H1 (cell line): Measurements from ENCODE around the gene ZNF777. TPM values are rescaled to one million over a fixed set of nuclear protein-coding genes. Genes with fewer than 3 reads are reported as not detected.

ENCODE experiments used
- ASH2L ChIP-seq: fragments of 200-600, 300-600 bp; sonication (generic); IDR thresholded peaks from one replicate; pipeline ENCODE4 v1.7.1; 2017; ENCODE audit warnings: low read length
- CEBPB ChIP-seq: IDR thresholded peaks from 2 replicates; pipeline ENCODE4 v1.6.1; 2012; ENCODE audit warnings: low read depth, low read length
- POLR2A ChIP-seq, 2 experiments: IDR thresholded peaks; 1 replicate in 1 of 2; 2 replicates in 1 of 2; pipeline ENCODE4 v1.6.1; 2011; ENCODE audit warnings: low read depth in 2 of 2, low read length in 2 of 2, mild to moderate bottlenecking in 2 of 2; ENCODE audit errors: control extremely low read depth in 1 of 2
- POU5F1 ChIP-seq: IDR thresholded peaks from 2 replicates; pipeline ENCODE4 v1.6.1; 2011; ENCODE audit warnings: low read depth, mild to moderate bottlenecking, low read length, moderate library complexity
- SP1 ChIP-seq: IDR thresholded peaks from 2 replicates; pipeline ENCODE4 v1.6.1; 2011; ENCODE audit warnings: low read depth, low read length
- SP2 ChIP-seq: IDR thresholded peaks from 2 replicates; pipeline ENCODE4 v1.6.1; 2012; ENCODE audit warnings: mild to moderate bottlenecking, low read length, inconsistent platforms
- polyA plus RNA-seq, 7 experiments: library from polyadenylated mRNA; depleted of rRNA in 3 of 7; stranded (reverse) in 5 of 7; unstranded in 2 of 7; fragments of >200 nt in 5 of 7; fragments of 200-250 nt in 2 of 7; gene quantifications; 1 replicate in 5 of 7; 2 replicates in 1 of 7; 4 replicates in 1 of 7; pipeline versions ENCODE4 v1.2.1 to v1.2.3, GENCODE V29; 2011 to 2013; ENCODE audit warnings: missing spikeins in 2 of 7, mixed read lengths in 2 of 7
- total RNA-seq: library from RNA; stranded (reverse); fragmentation: NEBNext Ultra II Directional; extraction: Animal tissue kit (Norgen Biotek cat#: 25700); gene quantifications from 2 replicates; pipeline ENCODE4 v1.2.1, GENCODE V29; 2021

ZNF777 gene
- total and polyA plus RNA-seq, 2 of the 8 experiments (the other 6 are each of a cell fraction or from before 2014, with no cell fraction given): 8.0 to 10.1 TPM

DNA sequence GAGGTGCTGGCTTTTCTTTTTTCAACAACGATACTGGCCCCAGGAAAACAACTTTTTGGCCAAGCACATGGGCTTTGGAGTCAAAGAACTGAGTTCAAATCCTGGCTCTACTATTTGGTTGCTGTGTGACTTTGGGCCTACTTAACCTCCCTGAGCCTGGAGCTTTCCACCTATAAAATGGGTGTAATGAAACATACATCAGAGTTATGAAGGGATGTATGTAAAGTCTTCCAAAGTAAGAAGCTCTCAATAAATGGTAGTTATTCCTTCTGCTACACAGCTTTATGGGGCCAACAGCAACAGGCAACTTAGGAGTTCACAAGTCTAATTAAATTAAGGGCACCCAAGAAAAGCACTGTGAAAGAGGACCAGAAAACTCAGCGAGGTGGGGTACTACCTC is 33.0 kb downstream of the ZNF777 start (continued):
- TF ChIP-seq SP2 (no peak), POLR2A (IDR thresholded peaks at IDR 0.05; ENCODE audit: control extremely low read depth in 1 of 2, low read depth in 2 of 2, low read length in 2 of 2) (no peak), SP1 (no peak), POU5F1 (no peak), ASH2L (no peak), CEBPB (no peak)
- TF ChIP-seq, all 59 proteins: peak for 0
